Keratinocyte (primary cell): Measurements from ENCODE around the gene KRT24. TPM values are rescaled to one million over a fixed set of nuclear protein-coding genes. Genes with fewer than 3 reads are reported as not detected.

ENCODE experiments used
- DNase-seq: peaks from one replicate; pipeline ENCODE4 v3.0.0-alpha.2; 2011; ENCODE audit warnings: low read depth, missing footprints, low spot score
- FAIRE-seq: peaks from 2 replicates; lab custom pipeline; 2011; peaks lifted over from hg19 to GRCh38; lab: Jason Lieb, UNC
- H2AFZ ChIP-seq: 2 replicates; pipeline ENCODE4 v1.6.0; 2012; ENCODE audit warnings: low read length, control low read depth, inconsistent platforms; ENCODE audit not compliant: control insufficient read depth
- H3K27ac ChIP-seq: 2 replicates; pipeline ENCODE4 v1.5.1; 2011; ENCODE audit warnings: low read length; ENCODE audit not compliant: control insufficient read depth, insufficient read depth
- H3K27me3 ChIP-seq: 3 replicates; pipeline ENCODE4 v1.6.0; 2011; ENCODE audit warnings: low read length; ENCODE audit not compliant: control insufficient read depth, insufficient read depth; ENCODE audit errors: extremely low read depth
- H3K36me3 ChIP-seq, 2 experiments: 2 replicates in 1 of 2; 3 replicates in 1 of 2; pipeline ENCODE4 v1.5.1; 2011; ENCODE audit warnings: low read length in 2 of 2, mild to moderate bottlenecking in 1 of 2; ENCODE audit not compliant: control insufficient read depth in 2 of 2, insufficient read depth in 2 of 2; ENCODE audit errors: extremely low read depth in 1 of 2
- H3K4me1 ChIP-seq: 3 replicates; pipeline ENCODE4 v1.5.1; 2011; ENCODE audit warnings: low read length; ENCODE audit not compliant: control insufficient read depth, insufficient read depth; ENCODE audit errors: extremely low read depth
- H3K4me2 ChIP-seq: 3 replicates; pipeline ENCODE4 v1.6.0; 2011; ENCODE audit warnings: low read depth, low read length; ENCODE audit not compliant: control insufficient read depth, insufficient read depth; ENCODE audit errors: extremely low read depth
- H3K4me3 ChIP-seq, 3 experiments: fragments of 200-600 bp in 1 of 3; sonication (generic) in 1 of 3; 2 replicates in 2 of 3; 3 replicates in 1 of 3; pipeline ENCODE4 v1.5.1; 2011 to 2016; ENCODE audit warnings: low read length in 3 of 3, mild to moderate bottlenecking in 3 of 3, control low read depth in 2 of 3, inconsistent platforms in 1 of 3, low read depth in 1 of 3, mixed read lengths in 1 of 3, mixed run types in 1 of 3, moderate library complexity in 1 of 3; ENCODE audit not compliant: control insufficient read depth in 2 of 3, insufficient read depth in 2 of 3; ENCODE audit errors: extremely low read depth in 1 of 3
- H3K79me2 ChIP-seq: 2 replicates; pipeline ENCODE4 v1.6.0; 2012; ENCODE audit warnings: low read length; ENCODE audit not compliant: control insufficient read depth, insufficient read depth
- H3K9ac ChIP-seq: 3 replicates; pipeline ENCODE4 v1.6.0; 2011; ENCODE audit warnings: low read length; ENCODE audit not compliant: control insufficient read depth, insufficient read depth; ENCODE audit errors: extremely low read depth
- H3K9me1 ChIP-seq: 3 replicates; pipeline ENCODE4 v1.6.0; 2011; ENCODE audit warnings: low read length; ENCODE audit not compliant: control insufficient read depth, insufficient read depth; ENCODE audit errors: extremely low read depth
- H3K9me3 ChIP-seq: 2 replicates; pipeline ENCODE4 v1.5.1; 2012; ENCODE audit warnings: low read depth, low read length; ENCODE audit not compliant: control insufficient read depth
- H4K20me1 ChIP-seq: 3 replicates; pipeline ENCODE4 v1.6.0; 2011; ENCODE audit warnings: low read length; ENCODE audit not compliant: control insufficient read depth, insufficient read depth; ENCODE audit errors: extremely low read depth
- CTCF ChIP-seq, 3 experiments: IDR thresholded peaks in 1 of 3; conservative IDR thresholded peaks in 1 of 3; optimal IDR thresholded peaks in 1 of 3; 2 replicates in 2 of 3; 3 replicates in 1 of 3; pipeline versions ENCODE3 to v1.5.1; 2011; ENCODE audit warnings: low read length in 3 of 3, mild to moderate bottlenecking in 3 of 3, moderate library complexity in 2 of 3, control low read depth in 1 of 3, inconsistent platforms in 1 of 3; ENCODE audit not compliant: insufficient read depth in 2 of 3; ENCODE audit errors: extremely low read depth in 1 of 3
- EZH2 ChIP-seq: IDR thresholded peaks from one replicate; pipeline ENCODE4 v1.6.1; 2012; ENCODE audit warnings: inconsistent platforms, mild to moderate bottlenecking, low read length, moderate library complexity
- dilution Hi-C: fragments of 300-500 bp; cut with MboI; formaldehyde crosslinking; loops from one replicate; pipeline ENCODE4 v1.7.0; 2020; ENCODE audit warnings: low sequenced_read_pairs; ENCODE audit not compliant: extremely low pct_ligation_motif_present
- polyA plus RNA-seq, 5 experiments: library from polyadenylated mRNA; depleted of rRNA in 3 of 5; stranded (reverse) in 3 of 5; stranded (forward) in 1 of 5; unstranded in 1 of 5; fragments of >200 nt; gene quantifications; 1 replicate in 1 of 5; 2 replicates in 3 of 5; 3 replicates in 1 of 5; pipeline versions ENCODE4 v1.2.1 to v1.2.3, GENCODE V29; 2011 to 2012; ENCODE audit warnings: missing spikeins in 2 of 5, low read depth in 1 of 5, low replicate concordance in 1 of 5

Gene KRT24
- polyA plus RNA-seq, 1 donor (not counting 4 experiments of a cell fraction or from before 2014, with no cell fraction given) = 1.0 TPM

- peaks cover 6% of the 10 kb centered on the region for H3K4me1 ChIP-seq
- dilution Hi-C loops = no loop called here
- no peaks in the 10 kb centered on the region for H3K9me3 ChIP-seq
- TF ChIP-seq EZH2 = no peak
- TF ChIP-seq CTCF (optimal IDR thresholded peaks at IDR 0.05 in 1 of 3, IDR thresholded peaks at IDR 0.05 in 1 of 3, conservative IDR thresholded peaks at IDR 0.05 in 1 of 3; ENCODE audit: extremely low read depth in 1 of 3, insufficient read depth in 2 of 3, low read length in 3 of 3) = no peak
- H3K9ac ChIP-seq = no peak overlapping the region
- no peak overlapping the region for H3K4me3 ChIP-seq
- FAIRE-seq (no peak), DNase-seq (no peak)
- no peaks in the 10 kb centered on the region for H3K79me2 ChIP-seq
- H2AFZ ChIP-seq = no peak overlapping the region
- no peaks in the 10 kb centered on the region for H3K9me1 ChIP-seq
- peaks cover 17% of the 10 kb centered on the region for H3K27me3 ChIP-seq
- H4K20me1 ChIP-seq = no peaks in the 10 kb centered on the region
- no peaks in the 10 kb centered on the region for H3K36me3 ChIP-seq
- H3K27ac ChIP-seq = no peak overlapping the region
- no peak overlapping the region for H3K4me2 ChIP-seq
These were observed 27.6 kb downstream of the KRT24 start for GRCh38 chr17:40675905-40676304.

GRCh38 chr17:40672654-40673053, 30.9 kb downstream of the KRT24 start:
- Histone ChIP-seq H3K4me1 (no peaks in the 10 kb centered on the region), H3K4me3 (no peak overlapping the region), H3K4me2 (no peak overlapping the region), H3K79me2 (no peaks in the 10 kb centered on the region), H3K9me3 (no peaks in the 10 kb centered on the region), H3K9me1 (no peaks in the 10 kb centered on the region), H3K9ac (no peak overlapping the region), H4K20me1 (no peaks in the 10 kb centered on the region), H3K36me3 (no peaks in the 10 kb centered on the region), H3K27ac (no peak overlapping the region), H3K27me3 (peaks cover 17% of the 10 kb centered on the region), H2AFZ (no peak overlapping the region)
- FAIRE-seq = no peak
- dilution Hi-C loops = no loop called here
- TF ChIP-seq CTCF (optimal IDR thresholded peaks at IDR 0.05 in 1 of 3, IDR thresholded peaks at IDR 0.05 in 1 of 3, conservative IDR thresholded peaks at IDR 0.05 in 1 of 3; ENCODE audit: extremely low read depth in 1 of 3, insufficient read depth in 2 of 3, low read length in 3 of 3) = no peak
- no peak for TF ChIP-seq EZH2
- DNase-seq = no peak
